Thyroid gland (tissue), 4 donors: ENCODE measurements around the gene SYT1.

Experiments
- POLR2A ChIP-seq, 2 donors: fragments of 450-650 bp; IDR thresholded peaks; one replicate each; pipeline ENCODE4 v1.6.1; 2017; ENCODE audit warnings: antibody characterized with exemption in 2 of 2, mild to moderate bottlenecking in 2 of 2, moderate library complexity in 1 of 2
- TF ChIP-seq, protein P1 (sequence below), 6 experiments: fragments of 200-600 bp in 3 of 6; fragments of 450-650 bp in 3 of 6; sonication (generic) in 3 of 6; IDR thresholded peaks; one replicate each; pipeline ENCODE4 v1.5.1; 2016 to 2019; ENCODE audit warnings: antibody characterized with exemption in 6 of 6, mild to moderate bottlenecking in 2 of 6, inconsistent platforms in 1 of 6, moderate library complexity in 1 of 6

- TF ChIP-seq, protein P1, sequence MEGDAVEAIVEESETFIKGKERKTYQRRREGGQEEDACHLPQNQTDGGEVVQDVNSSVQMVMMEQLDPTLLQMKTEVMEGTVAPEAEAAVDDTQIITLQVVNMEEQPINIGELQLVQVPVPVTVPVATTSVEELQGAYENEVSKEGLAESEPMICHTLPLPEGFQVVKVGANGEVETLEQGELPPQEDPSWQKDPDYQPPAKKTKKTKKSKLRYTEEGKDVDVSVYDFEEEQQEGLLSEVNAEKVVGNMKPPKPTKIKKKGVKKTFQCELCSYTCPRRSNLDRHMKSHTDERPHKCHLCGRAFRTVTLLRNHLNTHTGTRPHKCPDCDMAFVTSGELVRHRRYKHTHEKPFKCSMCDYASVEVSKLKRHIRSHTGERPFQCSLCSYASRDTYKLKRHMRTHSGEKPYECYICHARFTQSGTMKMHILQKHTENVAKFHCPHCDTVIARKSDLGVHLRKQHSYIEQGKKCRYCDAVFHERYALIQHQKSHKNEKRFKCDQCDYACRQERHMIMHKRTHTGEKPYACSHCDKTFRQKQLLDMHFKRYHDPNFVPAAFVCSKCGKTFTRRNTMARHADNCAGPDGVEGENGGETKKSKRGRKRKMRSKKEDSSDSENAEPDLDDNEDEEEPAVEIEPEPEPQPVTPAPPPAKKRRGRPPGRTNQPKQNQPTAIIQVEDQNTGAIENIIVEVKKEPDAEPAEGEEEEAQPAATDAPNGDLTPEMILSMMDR (IDR thresholded peaks at IDR 0.05) = no peak
- no peak for TF ChIP-seq POLR2A (IDR thresholded peaks at IDR 0.05)
These were observed 250.3 kb downstream of the SYT1 start for GRCh38 chr12:79114896-79115295.
